Occipital lobe (tissue), 2 donors: ENCODE data around the gene PPP1R9A. TPM values are rescaled to one million over a fixed set of nuclear protein-coding genes. Genes with fewer than 3 reads are reported as not detected.

Experiments
- small RNA-seq: library from RNA; depleted of rRNA; stranded (forward); fragments of <200 nt; gene quantifications from one replicate; pipeline ENCODE3, GENCODE V24; 2014
- total RNA-seq: library from RNA; depleted of rRNA; stranded (reverse); fragments of >200 nt; gene quantifications from one replicate; pipeline ENCODE4 v1.2.3, GENCODE V29; 2014

PPP1R9A gene
- total RNA-seq, 1 donor from 2014 or later: 115 TPM

Small RNA genes lying within 50 kb of the gene (small RNA-seq; reads per million reads assigned to genes)
- gene AC002429.1 (not detected), gene HINT1P2 (not detected), gene RNU4-16P (not detected)
